HG02885 (cell line): ENCODE data around the gene CIDEB.

Source experiments
- ATAC-seq: cut with Tn5 transposase; IDR thresholded peaks from one replicate; pipeline ENCODE4 v1.9.1; 2021; ENCODE audit warnings: mild to moderate bottlenecking; ENCODE audit not compliant: unreplicated experiment, poor library complexity

The CIDEB gene

DNA sequence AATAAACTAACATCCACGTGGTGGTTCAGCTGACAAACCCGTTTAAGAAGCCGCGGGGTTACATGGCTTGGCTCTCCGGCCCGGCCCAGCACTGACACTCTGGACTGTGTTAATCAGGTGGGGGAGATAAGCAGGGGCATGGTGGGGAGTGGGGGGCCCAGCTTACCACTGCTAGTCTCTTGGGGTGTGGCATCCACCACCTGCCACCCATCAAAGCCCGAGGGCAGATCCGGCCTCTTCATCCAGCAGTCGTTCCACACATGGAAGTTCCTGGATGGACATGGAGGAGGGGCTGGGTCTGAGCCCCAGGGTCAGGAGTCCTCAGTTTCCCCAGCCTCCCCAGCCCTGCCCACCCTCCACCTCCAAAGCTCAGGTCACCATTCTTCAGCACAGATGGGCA, 49.7 kb downstream of the CIDEB start:
- no peak for ATAC-seq

DNA sequence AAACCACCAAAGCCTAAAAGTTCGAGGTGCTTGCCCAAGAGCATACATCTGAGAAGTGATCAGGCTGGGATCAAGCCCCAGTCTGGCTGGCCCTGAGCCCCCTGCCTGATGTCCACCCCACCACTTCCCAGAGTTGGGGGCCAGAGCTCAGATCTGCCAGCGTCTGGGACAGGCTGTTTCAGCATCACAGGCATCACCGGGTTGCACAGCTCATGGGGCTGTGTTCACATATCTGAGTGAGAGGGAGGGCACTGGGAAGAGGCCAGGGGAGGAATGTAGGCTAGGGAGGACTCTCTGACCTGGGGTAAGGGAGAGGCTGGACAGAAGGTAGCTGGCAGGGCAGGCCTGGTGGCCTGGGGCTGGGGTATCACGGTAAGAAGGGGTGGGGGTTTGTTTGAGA, 50.8 kb downstream of the CIDEB start:
- ATAC-seq = no peak

DNA sequence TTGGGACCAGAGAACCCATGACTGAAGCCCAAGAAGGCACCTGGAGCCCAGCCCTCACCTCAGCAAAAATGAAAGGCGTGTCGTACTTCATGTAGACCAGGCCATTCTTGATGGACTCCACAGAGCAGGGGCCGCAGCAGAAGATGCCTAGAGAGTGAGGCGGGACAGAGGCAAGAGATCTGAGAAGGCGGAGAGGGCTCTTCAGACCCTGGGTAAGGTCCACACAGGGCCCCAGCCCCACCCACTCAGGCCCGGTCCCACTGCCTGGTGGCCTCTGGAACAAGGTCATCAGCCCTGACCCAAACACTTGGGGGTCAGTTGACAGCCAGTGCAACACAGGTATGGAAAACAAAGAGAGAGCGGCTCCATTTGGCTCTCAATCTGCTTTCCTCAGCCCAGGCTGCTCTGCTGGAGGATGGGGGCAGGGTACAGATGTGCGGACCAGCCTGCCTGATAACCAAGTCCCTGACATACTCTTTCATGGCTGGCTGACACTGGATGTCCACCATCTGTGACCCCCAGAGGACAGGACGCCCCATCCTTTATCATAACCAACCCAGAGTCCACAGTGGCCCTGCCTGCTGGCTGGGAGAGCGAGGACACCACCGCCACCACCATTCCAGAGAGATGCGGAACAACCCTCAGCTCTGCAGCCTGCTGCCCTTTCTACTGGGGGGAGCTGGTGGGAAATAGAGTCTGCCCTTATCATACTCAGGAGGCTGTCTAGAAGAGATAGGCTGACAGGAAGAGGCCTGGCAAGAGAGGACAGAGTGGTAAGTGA, 51.7 kb downstream of the CIDEB start:
- ATAC-seq = no peak

DNA sequence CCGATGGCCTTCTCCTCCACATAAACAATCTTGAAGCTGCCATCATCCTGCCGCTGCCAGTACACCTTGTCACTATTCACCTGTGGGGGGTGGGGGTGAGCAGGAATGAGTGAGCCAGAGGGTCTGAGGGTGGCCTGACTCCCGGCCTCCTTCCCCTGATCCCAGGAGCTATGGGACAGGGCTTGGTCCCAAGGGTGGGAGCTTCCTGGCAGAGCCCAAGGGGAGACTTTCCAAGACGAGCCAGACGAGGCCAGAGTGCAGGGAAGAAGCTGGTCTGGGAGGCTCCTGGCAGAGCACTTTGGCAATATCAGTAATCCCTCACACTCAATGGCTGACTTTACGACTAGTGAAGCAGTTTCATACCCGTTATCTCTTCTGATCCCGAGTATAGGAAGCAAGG, 52.3 kb downstream of the CIDEB start:
- no peak for ATAC-seq
